NCI-H446 treated with DMSO at 0.1 percent for 48 hours (cell line): ENCODE results near the gene ADD3.

Experiments used
- DNase-seq: peaks from one replicate; lab custom pipeline; 2025; lab: John Stamatoyannopoulos, UW

The ADD3 gene

GRCh38 chr10:110153396-110153795 is 145.6 kb downstream of the ADD3 start:
- DNase-seq = no peak

GRCh38 chr10:110156046-110156445 is 148.3 kb downstream of the ADD3 start:
- DNase-seq = no peak

DNA sequence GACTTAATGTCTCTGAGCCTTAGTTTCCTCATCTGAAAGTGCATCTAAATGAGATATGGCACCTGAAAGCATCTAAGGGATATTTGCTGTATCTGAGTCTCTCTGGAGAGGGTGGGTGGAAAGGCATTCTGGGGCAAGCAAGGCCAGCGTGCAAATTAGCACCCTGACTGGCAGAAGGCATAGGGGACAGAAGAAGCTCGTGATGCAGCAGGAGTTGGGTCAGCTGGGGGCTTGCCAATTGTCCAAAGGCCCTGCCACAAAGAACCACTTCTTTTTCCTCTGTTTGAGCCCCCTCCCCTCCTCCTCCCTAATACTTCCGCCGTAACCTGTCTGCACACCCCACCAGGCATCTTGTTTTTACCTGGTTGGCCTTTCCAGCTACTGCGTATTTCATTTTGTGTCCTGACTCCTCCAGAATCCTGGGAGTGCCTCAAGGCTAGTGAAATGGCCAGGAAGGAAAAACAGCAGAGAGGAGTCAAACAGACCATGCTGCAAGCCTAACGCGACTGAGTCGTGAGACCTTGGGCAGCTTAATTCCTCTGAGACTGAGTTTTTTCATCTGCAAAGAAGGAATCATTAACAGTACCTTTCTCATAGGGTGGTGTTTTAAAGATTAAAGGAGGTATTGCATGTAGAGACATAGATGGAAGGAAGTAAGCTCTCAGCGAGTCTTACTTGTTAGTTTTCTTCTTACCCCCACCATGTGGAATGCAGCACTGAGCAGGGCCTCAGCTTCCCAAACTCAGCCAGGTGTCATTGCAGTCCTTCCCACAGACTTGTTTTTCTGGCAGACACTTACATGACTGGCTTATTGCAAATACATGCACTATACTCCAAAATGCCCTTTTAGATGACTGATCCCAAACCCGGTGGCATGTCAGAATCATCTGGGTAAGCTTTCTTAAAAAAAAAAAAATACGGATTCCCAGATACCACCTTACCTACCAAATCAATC is 150.5 kb downstream of the ADD3 start:
- DNase-seq = no peak

GRCh38 chr10:110160081-110160480 is 152.3 kb downstream of the ADD3 start:
- DNase-seq = no peak

DNA sequence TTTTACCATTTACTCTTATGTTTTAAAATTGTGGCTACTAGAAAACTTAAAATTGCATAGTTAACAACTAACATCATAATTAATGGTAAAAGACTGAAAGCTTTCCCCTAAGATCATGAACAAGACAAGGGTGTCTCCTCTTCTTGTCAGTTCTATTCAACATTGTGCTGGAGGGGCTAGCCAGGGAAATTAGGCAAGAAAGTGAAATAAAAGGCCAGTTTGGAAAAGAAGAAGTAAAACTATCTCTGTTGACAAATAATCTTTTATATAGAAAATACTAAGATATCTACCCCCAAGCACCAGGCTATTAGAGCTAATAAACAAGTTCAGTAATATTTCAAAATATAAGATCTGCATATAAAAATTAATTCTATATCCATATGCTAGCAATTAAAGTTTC is 152.7 kb downstream of the ADD3 start:
- no peak for DNase-seq

GRCh38 chr10:110162741-110163145 is 155.0 kb downstream of the ADD3 start:
- no peak for DNase-seq

DNA sequence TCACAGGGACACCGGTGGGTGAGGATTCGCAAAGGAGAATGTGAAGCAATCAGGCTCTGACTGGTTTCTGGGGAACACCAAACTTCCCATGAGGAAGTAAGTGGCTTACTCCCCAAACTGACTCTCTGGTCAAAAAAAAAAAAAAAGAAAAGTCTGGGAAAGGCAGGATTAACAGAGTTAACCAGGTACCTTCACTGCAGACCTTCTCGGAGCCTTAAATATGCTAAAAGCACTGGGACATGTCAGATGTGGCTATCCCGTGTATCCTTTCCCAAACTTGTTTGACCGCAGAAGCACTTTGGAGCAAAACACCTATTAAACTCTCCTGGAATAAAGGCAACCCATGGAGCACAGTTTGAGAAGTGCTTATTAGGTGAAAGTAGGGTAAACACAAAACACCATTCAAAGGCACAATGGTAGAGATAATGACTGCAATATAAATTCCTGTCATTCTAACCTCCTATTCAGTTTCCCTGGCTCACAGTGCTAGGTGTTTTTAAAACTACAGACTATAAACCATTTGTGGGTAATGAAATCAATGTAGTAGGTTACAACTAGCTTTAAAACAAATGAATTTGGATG is 155.5 kb downstream of the ADD3 start:
- DNase-seq = no peak

DNA sequence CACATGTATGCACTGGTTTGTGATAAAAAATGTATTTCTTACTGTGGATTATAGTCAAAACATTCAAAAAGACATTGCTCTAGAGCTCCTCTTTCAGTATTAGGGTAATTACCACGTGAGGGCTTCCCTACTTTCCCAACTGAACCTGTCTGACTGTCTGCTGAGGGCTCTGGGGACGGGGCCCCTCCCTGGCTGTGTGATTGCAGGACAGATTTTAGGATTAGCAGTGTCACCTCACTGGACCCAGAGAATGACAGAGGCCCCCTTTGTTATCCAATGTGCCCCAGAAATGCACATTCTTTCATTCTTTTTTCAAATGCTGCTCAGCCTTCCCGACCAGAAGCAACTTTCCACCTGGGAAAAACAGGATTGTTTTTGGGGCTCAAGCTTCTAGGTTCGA is 156.1 kb downstream of the ADD3 start:
- DNase-seq = no peak

- DNase-seq = no peak
Observed at GRCh38 chr10:110165239-110165638, 157.5 kb downstream of the ADD3 start.

DNA sequence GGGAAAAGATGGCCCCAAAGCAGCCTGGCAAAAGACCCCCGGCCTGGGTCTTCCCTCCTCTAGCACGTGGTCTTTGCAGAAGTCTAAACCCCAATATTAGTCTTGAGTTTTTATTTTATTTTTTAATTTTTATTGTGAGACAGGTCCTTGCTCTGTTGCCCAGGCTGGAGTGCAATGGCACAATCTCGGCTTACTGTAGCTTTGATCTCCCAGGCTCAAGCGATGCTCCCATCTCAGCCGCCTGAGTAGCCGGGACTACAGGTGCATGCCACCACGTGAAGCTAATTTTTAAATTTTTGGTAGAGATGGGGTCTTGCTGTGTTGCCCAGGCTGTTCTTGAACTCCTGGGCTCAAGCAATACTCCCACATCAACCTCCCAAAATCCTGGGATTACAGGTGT is 159.4 kb downstream of the ADD3 start:
- DNase-seq = no peak

DNA sequence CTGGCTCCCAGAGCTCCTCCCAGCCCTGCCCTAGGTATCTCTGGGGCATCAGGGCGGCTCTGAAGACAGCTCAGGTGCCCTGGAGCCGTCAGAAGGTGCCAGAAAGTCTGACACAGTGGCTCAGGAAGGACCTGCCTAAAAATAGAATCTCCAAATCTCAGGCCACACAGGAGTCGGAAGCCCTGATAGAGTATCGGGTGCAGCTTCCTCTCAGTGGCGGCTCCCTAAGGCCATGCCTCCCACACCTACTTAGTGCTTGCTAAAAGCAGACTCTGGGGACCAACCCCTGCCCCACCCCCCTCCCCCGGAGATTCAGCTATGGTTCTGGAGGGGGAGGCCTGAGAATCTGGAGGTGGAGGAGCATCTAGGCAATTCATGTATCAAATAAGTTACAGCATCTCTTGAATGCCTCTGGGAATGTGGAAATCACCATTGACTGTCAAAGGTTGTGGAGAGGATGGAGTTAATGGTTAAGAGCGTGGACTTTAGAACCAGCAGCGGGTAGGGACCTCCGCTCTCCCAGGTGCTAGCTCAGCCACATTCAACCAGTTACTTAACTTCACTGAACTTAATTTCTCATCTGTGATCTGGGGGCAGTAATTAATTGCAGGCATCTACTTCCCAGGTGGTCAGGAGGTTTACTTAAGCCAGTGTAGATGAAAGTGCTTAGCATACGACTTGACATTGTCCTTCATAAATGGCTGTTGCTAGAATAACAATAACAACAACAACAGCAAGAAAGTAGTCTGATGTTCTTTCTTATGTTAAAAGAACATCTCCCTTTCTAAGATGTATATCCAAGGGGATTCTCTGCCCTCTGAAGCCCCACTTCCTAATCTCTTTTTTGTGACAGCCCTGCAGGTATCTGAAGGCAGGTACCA is 161.1 kb downstream of the ADD3 start:
- DNase-seq = no peak

DNA sequence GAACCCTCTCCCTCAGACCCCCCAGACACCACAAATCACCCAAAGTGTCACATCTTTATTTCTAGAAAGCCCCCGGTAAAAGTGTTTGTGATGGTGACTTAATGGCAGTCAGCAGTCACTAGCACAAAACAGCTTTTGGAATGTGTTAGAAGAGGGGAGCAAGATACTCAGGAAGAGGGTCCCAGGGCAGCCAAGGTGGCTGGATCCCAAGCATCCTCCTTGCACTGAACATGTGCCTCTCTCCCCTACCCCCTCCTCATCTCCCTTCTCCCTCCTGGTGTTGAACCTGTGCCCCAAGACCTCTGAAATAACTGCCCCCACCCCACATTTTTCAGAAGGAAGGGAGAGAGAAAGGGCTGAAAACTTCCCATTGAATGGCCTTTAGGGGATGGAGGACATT is 161.8 kb downstream of the ADD3 start:
- DNase-seq = no peak

- DNase-seq = no peak
Observed at GRCh38 chr10:110170142-110170971, 162.6 kb downstream of the ADD3 start.

DNA sequence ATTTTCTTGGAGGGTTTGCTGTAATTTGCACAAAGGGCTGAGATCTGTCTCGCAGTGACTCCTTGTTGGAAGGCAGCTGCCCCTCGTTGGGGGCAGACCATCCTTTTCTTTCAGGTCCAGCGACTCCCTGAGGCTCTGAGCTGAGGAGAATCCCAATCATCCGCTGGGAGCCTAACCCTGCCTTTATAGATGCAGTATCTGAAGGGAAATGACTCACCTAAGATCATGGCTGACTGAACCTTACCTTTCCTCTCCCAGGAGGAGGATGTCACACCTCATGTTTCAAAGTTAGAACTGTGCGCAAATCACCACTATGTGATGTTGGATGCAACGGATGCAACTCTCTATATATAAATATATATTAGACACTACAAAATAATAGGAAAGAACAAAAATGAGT is 163.2 kb downstream of the ADD3 start:
- no peak for DNase-seq

GRCh38 chr10:110172155-110172554 is 164.4 kb downstream of the ADD3 start:
- no peak for DNase-seq

GRCh38 chr10:110174201-110174600 is 166.4 kb downstream of the ADD3 start:
- DNase-seq = no peak

GRCh38 chr10:110174816-110175215 is 167.0 kb downstream of the ADD3 start:
- no peak for DNase-seq

DNA sequence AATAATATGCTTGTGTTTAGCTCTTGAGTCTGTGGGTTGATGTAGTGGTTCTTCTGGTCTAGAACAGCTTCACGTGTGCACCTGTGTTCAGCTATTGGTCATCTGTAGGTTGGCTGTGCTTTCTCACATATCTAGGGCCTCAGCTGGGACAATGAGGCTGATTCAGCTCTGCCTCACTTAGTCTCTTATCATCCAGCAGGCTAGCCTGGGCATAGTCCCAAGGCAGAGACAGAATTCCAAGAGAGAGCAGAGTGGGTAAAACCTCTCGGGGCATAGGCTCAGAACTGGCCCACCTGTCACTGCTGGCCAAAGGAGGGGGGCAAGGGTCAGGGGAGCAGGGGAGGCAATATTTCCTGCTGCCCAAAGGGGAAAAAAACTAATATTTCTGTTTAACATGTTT is 167.6 kb downstream of the ADD3 start:
- no peak for DNase-seq

GRCh38 chr10:110176141-110177030 is 168.6 kb downstream of the ADD3 start:
- no peak for DNase-seq

GRCh38 chr10:110179220-110179619 is 171.4 kb downstream of the ADD3 start:
- no peak for DNase-seq

DNA sequence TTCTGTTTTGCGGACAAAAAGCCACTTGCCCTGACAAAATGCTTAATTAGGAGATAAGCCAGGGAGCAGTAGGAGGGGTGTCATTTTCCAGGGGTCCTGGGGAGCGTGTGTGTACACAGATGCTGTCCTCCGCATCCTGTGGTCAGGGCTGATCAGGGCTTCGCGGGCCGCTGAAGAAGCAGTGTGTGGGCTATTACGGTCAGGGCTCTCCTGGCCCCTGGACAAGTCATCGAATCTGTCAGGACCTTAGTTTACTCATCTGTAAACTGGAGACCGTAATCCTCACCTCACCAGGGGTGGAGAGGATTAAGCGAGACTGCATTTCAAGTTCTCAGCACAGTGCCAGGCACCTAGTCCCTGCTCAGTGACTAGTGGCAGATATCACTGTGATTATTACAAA is 173.7 kb downstream of the ADD3 start:
- no peak for DNase-seq
